ENCODE data around the gene RNU6-9. TPM values are rescaled to one million over a fixed set of nuclear protein-coding genes. Genes with fewer than 3 reads are reported as not detected.

Gene RNU6-9
- total RNA-seq, 1 donor: not detected

GRCh38 chr19:901216-902092 lies 8.2 kb downstream of the RNU6-9 start:
- Histone ChIP-seq H3K4me2 (ENCODE audit: insufficient read depth, low read length) (no peak overlapping the region), H3K27ac (ENCODE audit: low read depth, low read length) (no peak overlapping the region), H3K9me3 (ENCODE audit: low read depth, low read length) (no peaks in the 10 kb centered on the region), H3K4me1 (ENCODE audit: insufficient read depth, low read length) (no peaks in the 10 kb centered on the region), H4K20me1 (ENCODE audit: insufficient read depth, low read length) (peaks cover 27% of the 10 kb centered on the region), H3K4me3 (ENCODE audit: insufficient read depth, low read length) (no peak overlapping the region), H2AFZ (ENCODE audit: low read length) (no peak overlapping the region), H3K36me3 (ENCODE audit: insufficient read depth, low read length) (peaks cover 14% of the 10 kb centered on the region), H3K27me3 (ENCODE audit: insufficient read depth, low read length) (no peaks in the 10 kb centered on the region), H3K79me2 (ENCODE audit: insufficient read depth, low read length) (peaks cover 30% of the 10 kb centered on the region)
- DNase-seq (ENCODE audit: insufficient read length, low spot score, missing footprints): no peak
- no peak for TF ChIP-seq CTCF (IDR thresholded peaks at IDR 0.05; ENCODE audit: extremely low read depth, low read depth, low read length)

- Histone ChIP-seq H3K27ac (ENCODE audit: low read depth, low read length) (no peak overlapping the region), H3K4me3 (ENCODE audit: insufficient read depth, low read length) (no peak overlapping the region), H3K4me2 (ENCODE audit: insufficient read depth, low read length) (no peak overlapping the region), H3K36me3 (ENCODE audit: insufficient read depth, low read length) (peaks cover 14% of the 10 kb centered on the region), H3K9me3 (ENCODE audit: low read depth, low read length) (no peaks in the 10 kb centered on the region), H3K27me3 (ENCODE audit: insufficient read depth, low read length) (no peaks in the 10 kb centered on the region), H3K4me1 (ENCODE audit: insufficient read depth, low read length) (no peaks in the 10 kb centered on the region), H2AFZ (ENCODE audit: low read length) (no peak overlapping the region), H4K20me1 (ENCODE audit: insufficient read depth, low read length) (peaks cover 28% of the 10 kb centered on the region), H3K79me2 (ENCODE audit: insufficient read depth, low read length) (peaks cover 33% of the 10 kb centered on the region)
- no peak for TF ChIP-seq CTCF (IDR thresholded peaks at IDR 0.05; ENCODE audit: extremely low read depth, low read depth, low read length)
- DNase-seq (ENCODE audit: insufficient read length, low spot score, missing footprints): no peak
These were observed 8.7 kb downstream of the RNU6-9 start for GRCh38 chr19:902093-902370.

DNA sequence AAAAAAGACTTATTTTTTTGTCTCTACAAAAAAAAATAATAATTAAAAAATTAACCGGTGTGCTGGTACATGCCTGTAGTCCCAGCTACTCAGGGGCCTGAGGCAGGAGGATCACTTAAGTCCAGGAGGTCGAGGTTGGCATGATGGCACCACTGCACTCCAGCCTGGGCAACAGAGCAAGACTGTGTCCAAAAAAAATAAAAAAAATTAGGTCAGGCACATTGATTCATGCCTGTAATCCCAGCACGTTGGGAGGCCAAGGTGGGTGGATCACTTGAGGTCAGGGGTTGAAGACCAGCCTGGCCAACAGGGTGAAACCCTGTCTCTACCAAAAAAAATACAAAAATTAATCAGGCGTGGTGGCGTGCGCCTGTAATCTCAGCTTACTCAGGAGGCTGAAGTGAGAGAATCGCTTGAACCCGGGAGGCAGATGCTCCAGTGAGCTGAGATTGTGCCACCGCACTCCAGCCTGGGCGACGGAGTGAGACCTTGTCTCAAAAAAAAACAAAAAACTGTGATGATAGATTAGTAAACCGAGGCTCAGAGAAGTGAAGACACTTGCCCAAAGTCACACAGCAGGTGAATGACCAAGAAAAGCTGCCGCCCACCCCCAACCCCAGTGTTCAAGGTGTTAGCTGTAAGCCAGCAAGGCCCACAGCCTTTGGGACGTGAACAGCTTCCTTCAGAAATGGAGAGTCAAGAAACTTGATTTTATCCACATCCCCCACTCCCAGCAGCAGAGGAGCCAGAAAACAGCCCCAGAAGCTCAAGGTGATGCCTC lies 9.4 kb downstream of the RNU6-9 start:
- Histone ChIP-seq H3K4me1 (ENCODE audit: insufficient read depth, low read length) (no peaks in the 10 kb centered on the region), H4K20me1 (ENCODE audit: insufficient read depth, low read length) (peaks cover 34% of the 10 kb centered on the region), H3K4me2 (ENCODE audit: insufficient read depth, low read length) (no peak overlapping the region), H3K9me3 (ENCODE audit: low read depth, low read length) (no peaks in the 10 kb centered on the region), H3K79me2 (ENCODE audit: insufficient read depth, low read length) (peaks cover 39% of the 10 kb centered on the region), H3K36me3 (ENCODE audit: insufficient read depth, low read length) (peaks cover 14% of the 10 kb centered on the region), H3K27ac (ENCODE audit: low read depth, low read length) (no peak overlapping the region), H2AFZ (ENCODE audit: low read length) (no peak overlapping the region), H3K4me3 (ENCODE audit: insufficient read depth, low read length) (no peak overlapping the region), H3K27me3 (ENCODE audit: insufficient read depth, low read length) (no peaks in the 10 kb centered on the region)
- no peak for TF ChIP-seq CTCF (IDR thresholded peaks at IDR 0.05; ENCODE audit: extremely low read depth, low read depth, low read length)
- DNase-seq (ENCODE audit: insufficient read length, low spot score, missing footprints): no peak

DNA sequence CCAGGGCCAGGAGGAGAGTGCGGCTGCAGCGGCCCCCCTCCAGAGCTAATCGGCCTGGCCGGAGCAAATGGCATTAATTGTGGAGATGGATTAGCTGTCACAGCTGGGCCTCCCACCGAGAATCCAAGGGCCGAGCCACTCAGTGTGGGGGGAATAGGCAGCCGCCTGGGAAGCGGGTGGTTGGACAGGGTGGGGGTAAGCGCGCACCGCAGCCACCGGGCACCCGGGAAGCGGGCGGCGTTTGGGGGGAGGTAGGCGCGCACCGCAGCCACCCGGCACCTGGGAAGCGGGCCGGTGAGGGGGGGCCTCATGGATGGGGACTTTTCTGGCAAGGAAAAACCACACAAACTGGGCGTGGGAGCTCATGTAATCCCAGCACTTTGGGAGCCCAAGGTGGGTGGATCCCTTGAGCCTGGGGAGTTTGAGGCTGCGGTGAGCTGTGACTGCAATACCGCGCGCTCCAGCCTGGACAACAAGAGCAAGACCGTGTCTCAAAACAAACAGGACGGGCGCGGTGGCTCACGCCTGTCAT lies 10.0 kb downstream of the RNU6-9 start:
- no peak overlapping the region for H3K4me2 ChIP-seq (ENCODE audit: insufficient read depth, low read length)
- TF ChIP-seq CTCF (IDR thresholded peaks at IDR 0.05; ENCODE audit: extremely low read depth, low read depth, low read length): no peak
- H3K27me3 ChIP-seq (ENCODE audit: insufficient read depth, low read length): no peaks in the 10 kb centered on the region
- H3K79me2 ChIP-seq (ENCODE audit: insufficient read depth, low read length): peaks cover 41% of the 10 kb centered on the region
- H2AFZ ChIP-seq (ENCODE audit: low read length): no peak overlapping the region
- H3K9me3 ChIP-seq (ENCODE audit: low read depth, low read length): no peaks in the 10 kb centered on the region
- no peak for DNase-seq (ENCODE audit: insufficient read length, low spot score, missing footprints)
- H3K27ac ChIP-seq (ENCODE audit: low read depth, low read length): no peak overlapping the region
- H4K20me1 ChIP-seq (ENCODE audit: insufficient read depth, low read length): peaks cover 35% of the 10 kb centered on the region
- H3K4me3 ChIP-seq (ENCODE audit: insufficient read depth, low read length): no peak overlapping the region
- H3K4me1 ChIP-seq (ENCODE audit: insufficient read depth, low read length): no peaks in the 10 kb centered on the region
- peaks cover 14% of the 10 kb centered on the region for H3K36me3 ChIP-seq (ENCODE audit: insufficient read depth, low read length)

Data from osteoblast (primary cell).